Measurements from ENCODE around the gene PRICKLE2.

Gene PRICKLE2

GRCh38 chr3:64247991-64248646, 22.9 kb upstream of the PRICKLE2 start:
- H2AK5ac ChIP-seq (ENCODE audit: low read length) = no peak overlapping the region
- H3K9me3 ChIP-seq (ENCODE audit: insufficient read depth, low read depth, low read length) = no peaks in the 10 kb centered on the region
- H3K4me1 ChIP-seq (ENCODE audit: control insufficient read depth in 1 of 2, insufficient read depth in 2 of 2, low read length in 2 of 2) = peaks cover 2 to 9% of the 10 kb centered on the region in 2 experiments
- no CpG with 5 or more reads among the region's 4 CpGs for WGBS (ENCODE audit: extremely low coverage, insufficient coverage, insufficient read length)
- no peak overlapping the region for H4K12ac ChIP-seq (ENCODE audit: low read depth, low read length)
- H4K8ac ChIP-seq (ENCODE audit: low read depth, low read length) = no peak overlapping the region
- peak overlapping the region; percentile 38 for H3K4ac ChIP-seq (ENCODE audit: low read depth, low read length)
- peaks cover 2 to 9% of the 10 kb centered on the region in 2 experiments for H3K36me3 ChIP-seq (ENCODE audit: control insufficient read depth in 1 of 2, insufficient read depth in 2 of 2, low read length in 2 of 2)
- H3K27me3 ChIP-seq (ENCODE audit: insufficient read depth, low read length) = no peaks in the 10 kb centered on the region
- no peak for DNase-seq
- no peak overlapping the region for H3K9ac ChIP-seq (ENCODE audit: low read length)
- H3K4me2 ChIP-seq (ENCODE audit: low read length) = no peak overlapping the region
- no peak overlapping the region for H2BK5ac ChIP-seq (ENCODE audit: low read depth, low read length, poor library complexity)
- H3K79me1 ChIP-seq (ENCODE audit: low read length) = no peaks in the 10 kb centered on the region
- H3K79me2 ChIP-seq (ENCODE audit: control insufficient read depth, insufficient read depth, low read length, poor library complexity) = no peaks in the 10 kb centered on the region
- no peak overlapping the region for H3K4me3 ChIP-seq (ENCODE audit: low read depth, low read length)
- H3K23ac ChIP-seq (ENCODE audit: low read length) = no peak overlapping the region
- H2AFZ ChIP-seq (ENCODE audit: insufficient read depth, low read length, poor library complexity) = no peak overlapping the region
- no peak overlapping the region for H3K27ac ChIP-seq (ENCODE audit: low read depth, low read length)
- H2BK120ac ChIP-seq (ENCODE audit: insufficient read depth, low read length, poor library complexity) = no peak overlapping the region
- H3K18ac ChIP-seq (ENCODE audit: low read length) = no peak overlapping the region
- no peak overlapping the region for H3K14ac ChIP-seq (ENCODE audit: low read length)
- no peak overlapping the region for H2BK12ac ChIP-seq (ENCODE audit: low read length)
- H4K91ac ChIP-seq (ENCODE audit: low read depth, low read length) = no peak overlapping the region

- H3K23ac ChIP-seq (ENCODE audit: low read length) = no peak overlapping the region
- DNase-seq = peak in 1 of 2 donors; percentile 48
- no peak overlapping the region for H4K12ac ChIP-seq (ENCODE audit: low read depth, low read length)
- no peak overlapping the region for H2AK5ac ChIP-seq (ENCODE audit: low read length)
- H3K36me3 ChIP-seq (ENCODE audit: control insufficient read depth in 1 of 2, insufficient read depth in 2 of 2, low read length in 2 of 2) = peaks cover 0 to 6% of the 10 kb centered on the region in 2 experiments
- H4K8ac ChIP-seq (ENCODE audit: low read depth, low read length) = no peak overlapping the region
- no peak overlapping the region for H3K14ac ChIP-seq (ENCODE audit: low read length)
- H3K18ac ChIP-seq (ENCODE audit: low read length) = no peak overlapping the region
- no peak overlapping the region for H2BK5ac ChIP-seq (ENCODE audit: low read depth, low read length, poor library complexity)
- no peaks in the 10 kb centered on the region for H3K27me3 ChIP-seq (ENCODE audit: insufficient read depth, low read length)
- no peak overlapping the region for H4K91ac ChIP-seq (ENCODE audit: low read depth, low read length)
- H3K4me2 ChIP-seq (ENCODE audit: low read length) = no peak overlapping the region
- no peak overlapping the region for H2BK12ac ChIP-seq (ENCODE audit: low read length)
- H3K79me2 ChIP-seq (ENCODE audit: control insufficient read depth, insufficient read depth, low read length, poor library complexity) = no peaks in the 10 kb centered on the region
- H3K4ac ChIP-seq (ENCODE audit: low read depth, low read length) = no peak overlapping the region
- no peak overlapping the region for H2AFZ ChIP-seq (ENCODE audit: insufficient read depth, low read length, poor library complexity)
- no CpG with 5 or more reads among the region's 9 CpGs for WGBS (ENCODE audit: extremely low coverage, insufficient coverage, insufficient read length)
- peaks cover 6 to 20% of the 10 kb centered on the region in 2 experiments for H3K4me1 ChIP-seq (ENCODE audit: control insufficient read depth in 1 of 2, insufficient read depth in 2 of 2, low read length in 2 of 2)
- H3K9ac ChIP-seq (ENCODE audit: low read length) = no peak overlapping the region
- H3K9me3 ChIP-seq (ENCODE audit: insufficient read depth, low read depth, low read length) = no peaks in the 10 kb centered on the region
- no peaks in the 10 kb centered on the region for H3K79me1 ChIP-seq (ENCODE audit: low read length)
- H3K27ac ChIP-seq (ENCODE audit: low read depth, low read length) = no peak overlapping the region
- H2BK120ac ChIP-seq (ENCODE audit: insufficient read depth, low read length, poor library complexity) = no peak overlapping the region
- H3K4me3 ChIP-seq (ENCODE audit: low read depth, low read length) = no peak overlapping the region
Observed at GRCh38 chr3:64244011-64244942, 19.0 kb upstream of the PRICKLE2 start.

- Histone ChIP-seq H3K9ac (ENCODE audit: low read length) (no peak overlapping the region), H3K4ac (ENCODE audit: low read depth, low read length) (peak overlapping the region; percentile 52), H3K27me3 (ENCODE audit: insufficient read depth, low read length) (no peaks in the 10 kb centered on the region), H3K4me2 (ENCODE audit: low read length) (no peak overlapping the region), H4K12ac (ENCODE audit: low read depth, low read length) (no peak overlapping the region), H2AFZ (ENCODE audit: insufficient read depth, low read length, poor library complexity) (no peak overlapping the region), H4K8ac (ENCODE audit: low read depth, low read length) (no peak overlapping the region), H3K27ac (ENCODE audit: low read depth, low read length) (no peak overlapping the region), H2BK12ac (ENCODE audit: low read length) (no peak overlapping the region), H3K9me3 (ENCODE audit: insufficient read depth, low read depth, low read length) (no peaks in the 10 kb centered on the region), H3K79me1 (ENCODE audit: low read length) (peaks cover 2% of the 10 kb centered on the region), H2BK120ac (ENCODE audit: insufficient read depth, low read length, poor library complexity) (no peak overlapping the region), H3K79me2 (ENCODE audit: control insufficient read depth, insufficient read depth, low read length, poor library complexity) (no peaks in the 10 kb centered on the region), H3K4me1 (ENCODE audit: control insufficient read depth in 1 of 2, insufficient read depth in 2 of 2, low read length in 2 of 2) (peaks cover 13 to 28% of the 10 kb centered on the region in 2 experiments), H3K4me3 (ENCODE audit: low read depth, low read length) (no peak overlapping the region), H3K14ac (ENCODE audit: low read length) (no peak overlapping the region), H3K36me3 (ENCODE audit: control insufficient read depth in 1 of 2, insufficient read depth in 2 of 2, low read length in 2 of 2) (peaks cover 7 to 15% of the 10 kb centered on the region in 2 experiments), H3K18ac (ENCODE audit: low read length) (no peak overlapping the region), H3K23ac (ENCODE audit: low read length) (no peak overlapping the region), H4K91ac (ENCODE audit: low read depth, low read length) (no peak overlapping the region), H2AK5ac (ENCODE audit: low read length) (no peak overlapping the region), H2BK5ac (ENCODE audit: low read depth, low read length, poor library complexity) (no peak overlapping the region)
- no CpG with 5 or more reads among the region's 2 CpGs for WGBS (ENCODE audit: extremely low coverage, insufficient coverage, insufficient read length)
- DNase-seq = no peak
Observed at GRCh38 chr3:64242435-64242834, 17.2 kb upstream of the PRICKLE2 start.

- Histone ChIP-seq H2BK5ac (ENCODE audit: low read depth, low read length, poor library complexity) (no peak overlapping the region), H3K23ac (ENCODE audit: low read length) (no peak overlapping the region), H2AK5ac (ENCODE audit: low read length) (no peak overlapping the region), H3K4me3 (ENCODE audit: low read depth, low read length) (no peak overlapping the region), H3K14ac (ENCODE audit: low read length) (no peak overlapping the region), H4K91ac (ENCODE audit: low read depth, low read length) (no peak overlapping the region), H3K9ac (ENCODE audit: low read length) (no peak overlapping the region), H3K18ac (ENCODE audit: low read length) (no peak overlapping the region), H3K27ac (ENCODE audit: low read depth, low read length) (peak overlapping the region; percentile 31), H4K12ac (ENCODE audit: low read depth, low read length) (no peak overlapping the region), H3K79me2 (ENCODE audit: control insufficient read depth, insufficient read depth, low read length, poor library complexity) (no peaks in the 10 kb centered on the region), H3K79me1 (ENCODE audit: low read length) (peaks cover 2% of the 10 kb centered on the region), H3K4me2 (ENCODE audit: low read length) (no peak overlapping the region), H3K27me3 (ENCODE audit: insufficient read depth, low read length) (no peaks in the 10 kb centered on the region), H3K4me1 (ENCODE audit: control insufficient read depth in 1 of 2, insufficient read depth in 2 of 2, low read length in 2 of 2) (peaks cover 13 to 28% of the 10 kb centered on the region in 2 experiments), H2BK120ac (ENCODE audit: insufficient read depth, low read length, poor library complexity) (no peak overlapping the region), H4K8ac (ENCODE audit: low read depth, low read length) (no peak overlapping the region), H3K36me3 (ENCODE audit: control insufficient read depth in 1 of 2, insufficient read depth in 2 of 2, low read length in 2 of 2) (peaks cover 14 to 24% of the 10 kb centered on the region in 2 experiments), H3K9me3 (ENCODE audit: insufficient read depth, low read depth, low read length) (peaks cover 3% of the 10 kb centered on the region), H3K4ac (ENCODE audit: low read depth, low read length) (no peak overlapping the region), H2AFZ (ENCODE audit: insufficient read depth, low read length, poor library complexity) (no peak overlapping the region), H2BK12ac (ENCODE audit: low read length) (no peak overlapping the region)
- WGBS (ENCODE audit: extremely low coverage, insufficient coverage, insufficient read length) = no CpG with 5 or more reads among the region's 2 CpGs
- no peak for DNase-seq
Observed at GRCh38 chr3:64240959-64241358, 15.7 kb upstream of the PRICKLE2 start.

Data from trophoblast cell (in vitro differentiated cells and primary cell).